GM21529 (cell line): ENCODE measurements around the gene BCL2L12.

Experiments
- ATAC-seq: cut with Tn5 transposase; IDR thresholded peaks from one replicate; pipeline ENCODE4 v1.9.1; 2021; ENCODE audit not compliant: unreplicated experiment

BCL2L12 gene

GRCh38 chr19:49662011-49662410, 3.7 kb upstream of the BCL2L12 start:
- no peak for ATAC-seq

- ATAC-seq: no peak
These were observed 2.5 kb upstream of the BCL2L12 start for GRCh38 chr19:49663224-49663623.

GRCh38 chr19:49664171-49665035, 1.3 kb upstream of the BCL2L12 start:
- peak; percentile 44 for ATAC-seq

- ATAC-seq: no peak
These were observed 740 bp upstream of the BCL2L12 start for GRCh38 chr19:49665036-49665350.

GRCh38 chr19:49666120-49666444, 349 bp downstream of the BCL2L12 start:
- peak; percentile 12 for ATAC-seq

GRCh38 chr19:49667473-49667872, 1.7 kb downstream of the BCL2L12 start:
- no peak for ATAC-seq

GRCh38 chr19:49669516-49669915, 3.8 kb downstream of the BCL2L12 start:
- ATAC-seq: no peak

GRCh38 chr19:49672131-49672919, 6.6 kb downstream of the BCL2L12 start:
- ATAC-seq: no peak

GRCh38 chr19:49676136-49676783, 10.5 kb downstream of the BCL2L12 start:
- no peak for ATAC-seq

- peak; percentile 63 for ATAC-seq
These were observed 11.1 kb downstream of the BCL2L12 start for GRCh38 chr19:49676784-49677230.

- ATAC-seq: no peak
These were observed 11.6 kb downstream of the BCL2L12 start, which contains the start of gene PRMT1 for GRCh38 chr19:49677231-49677900. Gene PRMT1 (plus strand): TSS chr19:49677271. CDS start chr19:49677281, 10 bp downstream.

- ATAC-seq: no peak
These were observed 12.4 kb downstream of the BCL2L12 start for GRCh38 chr19:49677901-49678674.

GRCh38 chr19:49678985-49679770, 13.4 kb downstream of the BCL2L12 start:
- ATAC-seq: no peak

GRCh38 chr19:49679771-49680413, 14.2 kb downstream of the BCL2L12 start:
- ATAC-seq: no peak

- ATAC-seq: no peak
These were observed 15.0 kb downstream of the BCL2L12 start for GRCh38 chr19:49680421-49681351.

GRCh38 chr19:49681830-49682229, 16.1 kb downstream of the BCL2L12 start:
- ATAC-seq: no peak

- no peak for ATAC-seq
These were observed 16.5 kb downstream of the BCL2L12 start for GRCh38 chr19:49682274-49682673.

GRCh38 chr19:49683814-49684250, 18.1 kb downstream of the BCL2L12 start:
- no peak for ATAC-seq
